Uterus (tissue), 4 donors: ENCODE results near the gene SIRPG. TPM values are rescaled to one million over a fixed set of nuclear protein-coding genes. Genes with fewer than 3 reads are reported as not detected.

Experiments used
- DNase-seq, 2 donors: peaks; one replicate each; pipeline ENCODE4 v3.0.0-alpha.2; 2019 to 2020
- H3K27ac ChIP-seq, 2 donors: fragments of 200-600 bp; sonication (generic); 1 replicate in 1 of 2; 2 replicates in 1 of 2; pipeline ENCODE4 v1.5.1; 2016 to 2018
- H3K27me3 ChIP-seq, 2 donors: fragments of 200-600 bp; sonication (generic); one replicate each; pipeline ENCODE4 v1.5.1; 2018 to 2019; ENCODE audit warnings: control low read depth in 1 of 2
- H3K36me3 ChIP-seq, 2 donors: fragments of 200-600 bp; sonication (generic); one replicate each; pipeline ENCODE4 v1.5.1; 2019; ENCODE audit warnings: control low read depth in 1 of 2
- H3K4me1 ChIP-seq, 2 donors: fragments of 200-600 bp; sonication (generic); one replicate each; pipeline ENCODE4 v1.5.1; 2018 to 2019; ENCODE audit warnings: control low read depth in 1 of 2
- H3K4me3 ChIP-seq, 2 donors: fragments of 200-600 bp; sonication (generic); 1 replicate in 1 of 2; 2 replicates in 1 of 2; pipeline ENCODE4 v1.5.1; 2018 to 2019; ENCODE audit warnings: mild to moderate bottlenecking in 1 of 2
- H3K9me3 ChIP-seq, 2 donors: fragments of 200-600 bp; sonication (generic); one replicate each; pipeline ENCODE4 v1.5.1; 2019; ENCODE audit warnings: control low read depth in 1 of 2
- CTCF ChIP-seq, 4 experiments: fragments of 200-600 bp in 2 of 4; fragments of 450-650 bp in 2 of 4; sonication (generic) in 2 of 4; IDR thresholded peaks; one replicate each; pipeline ENCODE4 v1.5.1; 2016 to 2019; ENCODE audit warnings: antibody characterized with exemption in 4 of 4, mild to moderate bottlenecking in 2 of 4, moderate library complexity in 1 of 4
- POLR2A ChIP-seq, 2 donors: fragments of 450-650 bp; IDR thresholded peaks; one replicate each; pipeline ENCODE4 v1.6.1; 2016; ENCODE audit warnings: antibody characterized with exemption in 2 of 2, mild to moderate bottlenecking in 1 of 2, moderate library complexity in 1 of 2
- intact Hi-C: fragments of 100-400 bp; cut with DNase I; formaldehyde crosslinking; loops from one replicate; pipeline ENCODE4 v1.15.1; 2023; ENCODE audit warnings: low total_unique reads
- total RNA-seq, 4 donors: library from RNA; depleted of rRNA in 3 of 4; stranded (reverse); fragments of >200 nt in 3 of 4; gene quantifications; one replicate each; pipeline versions ENCODE4 v1.1.0 to v1.2.4, GENCODE V29; 2014 to 2023
- donor health status: DM: yes; HTN: yes; CAD: no.

SIRPG gene
- total RNA-seq, 4 donors from 2014 or later: 0.28 TPM; not detected in 3

- intact Hi-C loops: no loop called here
- H3K36me3 ChIP-seq: no peaks in the 10 kb centered on the region
- DNase-seq: no peak
- no peaks in the 10 kb centered on the region for H3K27me3 ChIP-seq
- no peaks in the 10 kb centered on the region for H3K4me1 ChIP-seq
- H3K9me3 ChIP-seq: no peaks in the 10 kb centered on the region
- H3K4me3 ChIP-seq: no peak overlapping the region
- no peak overlapping the region for H3K27ac ChIP-seq
- no peak for TF ChIP-seq CTCF (IDR thresholded peaks at IDR 0.05)
- TF ChIP-seq POLR2A (IDR thresholded peaks at IDR 0.05): no peak
Observed at GRCh38 chr20:1660246-1660645, 2.7 kb upstream of the SIRPG start.

GRCh38 chr20:1656844-1657243 lies 735 bp downstream of the SIRPG start:
- intact Hi-C loops: no loop called here

GRCh38 chr20:1654996-1655395 lies 2.6 kb downstream of the SIRPG start:
- no peaks in the 10 kb centered on the region for H3K9me3 ChIP-seq
- no peaks in the 10 kb centered on the region for H3K4me1 ChIP-seq
- DNase-seq: no peak
- no peaks in the 10 kb centered on the region for H3K27me3 ChIP-seq
- no peak for TF ChIP-seq CTCF (IDR thresholded peaks at IDR 0.05)
- TF ChIP-seq POLR2A (IDR thresholded peaks at IDR 0.05): no peak
- H3K36me3 ChIP-seq: no peaks in the 10 kb centered on the region
- H3K27ac ChIP-seq: no peak overlapping the region
- H3K4me3 ChIP-seq: no peak overlapping the region
- intact Hi-C loops: no loop called here

More at GRCh38 chr20:1656844-1657243, 735 bp downstream of the SIRPG start:
- H3K4me3 ChIP-seq: no peak overlapping the region
- H3K9me3 ChIP-seq: no peaks in the 10 kb centered on the region
- no peaks in the 10 kb centered on the region for H3K36me3 ChIP-seq
- no peak for DNase-seq
- H3K27me3 ChIP-seq: no peaks in the 10 kb centered on the region
- TF ChIP-seq CTCF (IDR thresholded peaks at IDR 0.05) (no peak), POLR2A (IDR thresholded peaks at IDR 0.05) (no peak)
- H3K27ac ChIP-seq: no peak overlapping the region
- no peaks in the 10 kb centered on the region for H3K4me1 ChIP-seq

- H3K27ac ChIP-seq: no peak overlapping the region
- no peaks in the 10 kb centered on the region for H3K4me1 ChIP-seq
- H3K27me3 ChIP-seq: no peaks in the 10 kb centered on the region
- DNase-seq: no peak
- H3K36me3 ChIP-seq: no peaks in the 10 kb centered on the region
- H3K4me3 ChIP-seq: no peak overlapping the region
- intact Hi-C loops: no loop called here
- TF ChIP-seq POLR2A (IDR thresholded peaks at IDR 0.05) (no peak), CTCF (IDR thresholded peaks at IDR 0.05) (no peak)
- no peaks in the 10 kb centered on the region for H3K9me3 ChIP-seq
Observed at GRCh38 chr20:1652960-1653359, 4.6 kb downstream of the SIRPG start.

- H3K27ac ChIP-seq: no peak overlapping the region
- no peak for TF ChIP-seq POLR2A (IDR thresholded peaks at IDR 0.05)
- TF ChIP-seq CTCF (IDR thresholded peaks at IDR 0.05): no peak
- no peak overlapping the region for H3K4me3 ChIP-seq
- no peaks in the 10 kb centered on the region for H3K4me1 ChIP-seq
- no peaks in the 10 kb centered on the region for H3K36me3 ChIP-seq
- H3K9me3 ChIP-seq: no peaks in the 10 kb centered on the region
- H3K27me3 ChIP-seq: no peaks in the 10 kb centered on the region
- DNase-seq: no peak
- intact Hi-C loops: no loop called here
Observed at GRCh38 chr20:1652104-1652503, 5.5 kb downstream of the SIRPG start.
